Right cardiac atrium (tissue), 5 donors: Measurements from ENCODE around the gene RPL10. TPM values are rescaled to one million over a fixed set of nuclear protein-coding genes. Genes with fewer than 3 reads are reported as not detected.

Source experiments
- ATAC-seq, 2 donors: fragments of 200-7000 bp; cut with Tn5 transposase; one replicate each; pipeline versions ENCODE4 v1.8.0 to v1.9.1; 2020; ENCODE audit warnings: moderate library complexity in 2 of 2, mild to moderate bottlenecking in 1 of 2
- DNase-seq, 3 donors: peaks; one replicate each; pipeline ENCODE4 v3.0.0-alpha.2; 2020
- H3K27ac ChIP-seq: one replicate; pipeline ENCODE4 v1.5.1; 2013; ENCODE audit warnings: mild to moderate bottlenecking, low read length, control low read depth, moderate library complexity
- H3K27me3 ChIP-seq: one replicate; pipeline ENCODE4 v1.6.1; 2013; ENCODE audit not compliant: control insufficient read depth, insufficient read depth
- H3K4me1 ChIP-seq: one replicate; pipeline ENCODE4 v1.6.1; 2013; ENCODE audit warnings: low read length; ENCODE audit not compliant: control insufficient read depth, insufficient read depth
- H3K4me3 ChIP-seq: one replicate; pipeline ENCODE4 v1.5.1; 2013; ENCODE audit warnings: low read length, control low read depth
- H3K9me3 ChIP-seq: one replicate; pipeline ENCODE4 v1.6.1; 2013; ENCODE audit warnings: low read length; ENCODE audit not compliant: control insufficient read depth
- WGBS: extraction: QIAGEN DNeasy Blood & Tissue Kit; methylation state at CpG from one replicate; pipeline ENCODE4 v1.1.7; 2013; 5-methylcytosine and 5-hydroxymethylcytosine counted together
- intact Hi-C, 4 donors: fragments of 100-400 bp; cut with DNase I; formaldehyde crosslinking; loops; one replicate each; pipeline versions ENCODE4 v1.11.0 to v1.14.0; 2022 to 2023
- polyA plus RNA-seq: library from polyadenylated mRNA; stranded (reverse); fragments of 200-250 nt; gene quantifications from one replicate; pipeline ENCODE4 v1.2.3, GENCODE V29; 2013
- total RNA-seq, 4 donors: library from RNA; stranded (reverse); fragmentation: NEBNext Ultra II Directional; extraction: Animal tissue kit (Norgen Biotek cat#: 25700); gene quantifications; one replicate each; pipeline ENCODE4 v1.2.1, GENCODE V29; 2021
- donor health status: healthy with polysubstance abuse.
- donor health status: DM: no; HTN: yes; CAD: no.
- donor health status: DM: no; HTN: no; CAD: no.
- donor health status: DM: no; HTN: yes; CAD: no; lungs with severe emphysema.
- donor health status: DM: yes; HTN: yes; CAD: no.

RPL10 gene
- total and polyA plus RNA-seq, 5 donors = 2,034 to 2,857 (median 2,319) TPM

- DNase-seq (no peak), ATAC-seq (no peak)
- no peaks in the 10 kb centered on the region for H3K9me3 ChIP-seq
- no peaks in the 10 kb centered on the region for H3K27me3 ChIP-seq
- H3K4me1 ChIP-seq = peaks cover 2% of the 10 kb centered on the region
- no peak overlapping the region for H3K4me3 ChIP-seq
- 82% methylated on average over 30 of the region's 30 CpGs for WGBS
- H3K27ac ChIP-seq = no peak overlapping the region
- intact Hi-C loops = no loop called here
These were observed 36.0 kb upstream of the RPL10 start for GRCh38 chrX:154362085-154362742.

GRCh38 chrX:154363706-154364439 is 34.3 kb upstream of the RPL10 start:
- ATAC-seq = no peak
- peaks cover 8% of the 10 kb centered on the region for H3K4me1 ChIP-seq

GRCh38 chrX:154365052-154365600 is 33.1 kb upstream of the RPL10 start:
- DNase-seq = no peak
- 60% methylated on average over 20 of the region's 20 CpGs for WGBS
- no peak for ATAC-seq
- Histone ChIP-seq H3K9me3 (no peaks in the 10 kb centered on the region), H3K27ac (peak overlapping the region; percentile 30), H3K4me3 (no peak overlapping the region), H3K27me3 (no peaks in the 10 kb centered on the region), H3K4me1 (peaks cover 8% of the 10 kb centered on the region)
- intact Hi-C loops = no loop called here

More at GRCh38 chrX:154363706-154364439, 34.3 kb upstream of the RPL10 start:
- no peak overlapping the region for H3K4me3 ChIP-seq
- no peaks in the 10 kb centered on the region for H3K9me3 ChIP-seq
- intact Hi-C loops = no loop called here
- 70% methylated on average over 20 of the region's 20 CpGs for WGBS
- no peak for DNase-seq
- H3K27me3 ChIP-seq = no peaks in the 10 kb centered on the region
- no peak overlapping the region for H3K27ac ChIP-seq

- Histone ChIP-seq H3K9me3 (no peaks in the 10 kb centered on the region), H3K4me3 (no peak overlapping the region), H3K27ac (peak overlapping the region; percentile 49), H3K4me1 (peaks cover 8% of the 10 kb centered on the region), H3K27me3 (no peaks in the 10 kb centered on the region)
- intact Hi-C loops = no loop called here
- DNase-seq (no peak), ATAC-seq (no peak)
- 74% methylated on average over 31 of the region's 32 CpGs for WGBS
These were observed 32.0 kb upstream of the RPL10 start for GRCh38 chrX:154365997-154366665.

- Histone ChIP-seq H3K9me3 (no peaks in the 10 kb centered on the region), H3K4me3 (no peak overlapping the region), H3K27ac (peak overlapping the region; percentile 99), H3K4me1 (peaks cover 8% of the 10 kb centered on the region), H3K27me3 (no peaks in the 10 kb centered on the region)
- intact Hi-C loops = no loop called here
- ATAC-seq (no peak), DNase-seq (peak in 1 of 3 donors; percentile 80)
- 44% methylated on average over 11 of the region's 11 CpGs for WGBS
These were observed 31.5 kb upstream of the RPL10 start for GRCh38 chrX:154366666-154367055.

- intact Hi-C loops = no loop called here
- H3K27me3 ChIP-seq = no peaks in the 10 kb centered on the region
- WGBS = 61% methylated on average over 31 of the region's 31 CpGs
- ATAC-seq (no peak), DNase-seq (no peak)
- H3K9me3 ChIP-seq = no peaks in the 10 kb centered on the region
- H3K4me1 ChIP-seq = peaks cover 8% of the 10 kb centered on the region
- H3K27ac ChIP-seq = peak overlapping the region; percentile 99
- H3K4me3 ChIP-seq = no peak overlapping the region
These were observed 30.5 kb upstream of the RPL10 start for GRCh38 chrX:154367474-154368308.

GRCh38 chrX:154368630-154369448 is 29.3 kb upstream of the RPL10 start:
- Histone ChIP-seq H3K27ac (peak overlapping the region; percentile 99), H3K27me3 (no peaks in the 10 kb centered on the region), H3K9me3 (no peaks in the 10 kb centered on the region), H3K4me3 (peak overlapping the region; percentile 64), H3K4me1 (peaks cover 8% of the 10 kb centered on the region)
- WGBS = 1% methylated on average over 15 of the region's 16 CpGs
- intact Hi-C loops = no loop called here
- DNase-seq (peak; percentile 84 to 90 (median 88)), ATAC-seq (peak; percentile 23 to 62)

GRCh38 chrX:154369449-154370299 is 28.5 kb upstream of the RPL10 start:
- ATAC-seq (peak; percentile 58 to 67), DNase-seq (peak; percentile 88 to 92 (median 92))
- intact Hi-C loops = no loop called here
- 1% methylated on average over 13 of the region's 13 CpGs for WGBS
- H3K27ac ChIP-seq = peak overlapping the region; percentile 99
- H3K27me3 ChIP-seq = no peaks in the 10 kb centered on the region
- peaks cover 8% of the 10 kb centered on the region for H3K4me1 ChIP-seq
- H3K9me3 ChIP-seq = no peaks in the 10 kb centered on the region
- peak overlapping the region; percentile 96 for H3K4me3 ChIP-seq

- Histone ChIP-seq H3K4me1 (peaks cover 8% of the 10 kb centered on the region), H3K4me3 (peak overlapping the region; percentile 96), H3K27me3 (no peaks in the 10 kb centered on the region), H3K9me3 (no peaks in the 10 kb centered on the region), H3K27ac (peak overlapping the region; percentile 98)
- intact Hi-C loops = no loop called here
- no peak for ATAC-seq
- peak in 2 of 3 donors; percentile 84 to 85 for DNase-seq
- WGBS = 0% methylated on average over 60 of the region's 63 CpGs
These were observed 27.7 kb upstream of the RPL10 start for GRCh38 chrX:154370300-154371016.
